Endometrial microvascular endothelial cells (primary cell): Measurements from ENCODE around the gene S100A14. TPM values are rescaled to one million over a fixed set of nuclear protein-coding genes. Genes with fewer than 3 reads are reported as not detected.

Experiments
- in situ Hi-C: cut with HindIII; loops from 2 replicates; pipeline ENCODE4 v1.10.0; 2017; ENCODE audit warnings: low sequenced_read_pairs, low pct_unique_long_range_greater_than_20kb; ENCODE audit errors: inconsistent ontology term
- total RNA-seq: library from RNA; depleted of rRNA; stranded (reverse); fragments of >200 nt; gene quantifications from one replicate; pipeline ENCODE4 v1.2.3, GENCODE V29; 2015; ENCODE audit errors: inconsistent ontology term

S100A14 gene
- total RNA-seq = not detected

- in situ Hi-C loops = no loop called here
These were observed at the start of gene S100A14 for GRCh38 chr1:153616144-153616916. TSS of gene S100A14 (minus strand) at chr1:153616325. CDS start at chr1:153615858, 467 bp downstream.

DNA sequence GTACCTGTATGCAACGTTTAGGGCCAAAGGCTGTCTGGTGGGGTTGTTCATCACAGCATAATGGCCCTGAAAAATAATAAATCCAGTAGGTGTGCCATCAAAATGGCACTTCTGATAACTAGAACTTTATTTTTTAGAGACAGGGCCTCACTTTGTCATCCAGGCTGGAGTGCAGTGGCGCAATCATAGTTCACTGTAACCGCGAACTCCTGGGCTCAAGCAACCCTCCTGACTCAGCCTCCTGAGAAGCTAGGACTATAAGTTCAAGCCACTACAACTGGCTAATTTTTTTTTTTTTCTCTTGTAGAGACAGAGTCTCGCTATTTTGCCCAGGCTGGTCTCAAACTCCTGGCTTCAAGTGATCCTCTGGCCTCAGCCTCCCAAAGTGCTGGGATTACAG, 47.1 kb upstream of the S100A14 start:
- in situ Hi-C loops = no loop called here

GRCh38 chr1:153662269-153662668, 46.1 kb upstream of the S100A14 start:
- in situ Hi-C loops = no loop called here

- in situ Hi-C loops = no loop called here
These were observed 45.1 kb upstream of the S100A14 start for GRCh38 chr1:153661111-153661708.

DNA sequence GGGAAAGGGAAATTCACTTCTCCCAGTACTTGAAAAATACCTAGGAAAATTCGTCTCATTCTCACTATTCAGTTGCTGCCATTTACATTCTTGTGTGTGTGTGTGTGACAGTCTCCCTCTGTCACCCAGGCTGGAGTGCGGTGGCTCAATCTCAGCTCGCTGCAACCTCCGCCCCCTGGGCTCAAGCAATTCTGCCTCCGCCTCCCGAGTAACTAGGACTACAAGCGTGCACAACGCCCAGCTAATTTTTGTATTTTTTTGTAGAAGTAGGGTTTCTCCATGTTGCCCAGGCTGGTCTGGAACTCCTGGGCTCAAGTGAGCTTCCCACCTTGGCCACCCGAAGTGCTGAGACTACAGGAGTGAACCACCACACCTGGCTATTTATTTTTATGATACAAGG, 43.5 kb upstream of the S100A14 start:
- in situ Hi-C loops = no loop called here

GRCh38 chr1:153659175-153659534, 43.0 kb upstream of the S100A14 start:
- in situ Hi-C loops = no loop called here

GRCh38 chr1:153658400-153659174, 42.5 kb upstream of the S100A14 start, which contains the start of gene SNAPIN:
TSS of gene SNAPIN (plus strand) at chr1:153658703. CDS start at chr1:153658744, 41 bp downstream.
- in situ Hi-C loops = no loop called here

- in situ Hi-C loops = no loop called here
These were observed 39.2 kb upstream of the S100A14 start for GRCh38 chr1:153655333-153655732.

DNA sequence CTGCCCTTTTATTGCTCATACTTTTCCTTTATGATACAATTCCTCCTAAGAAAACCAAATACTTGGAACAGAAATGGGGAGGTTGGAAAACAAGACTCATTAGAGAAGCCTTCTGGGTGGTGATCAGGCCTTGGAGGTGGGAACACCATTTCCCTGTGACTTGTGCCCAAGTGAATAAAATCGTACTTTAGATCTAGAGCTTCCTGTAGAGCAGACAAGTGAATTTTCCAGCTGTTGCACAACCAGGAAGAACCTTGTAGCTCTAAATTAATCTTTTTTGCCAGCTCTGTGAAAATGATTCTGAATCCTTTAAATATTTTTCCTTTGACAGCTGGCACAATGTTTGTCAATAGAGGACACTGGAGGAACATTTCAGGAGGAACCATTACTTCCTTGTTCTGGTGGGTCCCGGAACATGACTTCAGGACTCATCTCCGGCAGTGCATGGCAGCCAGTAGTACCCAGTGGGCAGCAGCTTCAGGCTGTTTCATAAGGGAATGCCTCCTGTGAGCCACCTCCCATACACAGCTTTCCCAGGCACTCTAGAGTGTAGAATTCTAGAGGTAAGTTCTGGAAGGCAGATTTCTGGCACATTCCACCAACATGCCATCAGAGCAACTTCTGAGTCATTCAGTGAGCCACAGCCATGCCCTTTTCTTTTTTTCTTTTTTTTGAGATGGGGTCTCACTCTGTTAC, 36.8 kb upstream of the S100A14 start:
- in situ Hi-C loops = no loop called here

DNA sequence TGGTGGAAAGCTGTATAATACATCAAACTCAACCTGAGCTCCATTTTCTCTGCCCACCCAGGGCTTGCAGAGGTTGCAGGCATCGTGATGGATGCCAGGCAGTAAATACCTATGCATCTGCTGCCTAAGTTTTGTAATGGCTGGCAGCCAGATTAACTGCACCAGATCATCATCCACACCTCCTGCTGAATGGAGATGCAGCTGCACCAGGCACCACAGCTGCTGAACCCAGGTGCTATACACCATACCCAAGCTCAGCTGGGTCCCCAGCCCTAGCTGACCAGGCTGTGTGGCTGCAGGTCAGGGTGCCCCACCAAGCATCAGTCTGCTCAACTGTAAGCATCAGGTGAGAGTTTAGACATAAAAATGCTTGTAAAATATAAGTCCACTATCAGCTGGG, 35.6 kb upstream of the S100A14 start:
- in situ Hi-C loops = no loop called here

- in situ Hi-C loops = no loop called here
These were observed 33.7 kb upstream of the S100A14 start for GRCh38 chr1:153649863-153650235.

GRCh38 chr1:153649137-153649862, 33.2 kb upstream of the S100A14 start:
- in situ Hi-C loops = no loop called here

GRCh38 chr1:153648000-153648643, 32.0 kb upstream of the S100A14 start:
- in situ Hi-C loops = no loop called here

DNA sequence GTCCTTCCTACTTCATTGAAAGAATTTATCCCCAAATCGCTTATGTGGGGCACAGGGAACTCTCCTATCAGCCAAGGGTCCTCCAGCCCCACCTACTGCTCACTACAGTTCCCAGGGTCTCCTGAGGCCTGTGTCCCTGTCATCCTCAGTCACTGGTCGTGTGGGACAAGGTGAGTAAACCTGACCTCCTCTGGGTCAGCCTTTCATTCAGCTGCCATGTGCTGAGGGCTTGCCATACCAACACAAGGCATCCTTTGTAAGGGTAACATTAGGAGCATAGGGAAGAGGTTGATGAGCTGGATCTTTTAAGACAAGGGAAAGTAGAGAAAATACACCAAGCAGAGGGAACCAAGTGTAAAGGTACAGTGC, 31.2 kb upstream of the S100A14 start:
- in situ Hi-C loops = no loop called here

- in situ Hi-C loops = no loop called here
These were observed 30.7 kb upstream of the S100A14 start for GRCh38 chr1:153646672-153647345.

DNA sequence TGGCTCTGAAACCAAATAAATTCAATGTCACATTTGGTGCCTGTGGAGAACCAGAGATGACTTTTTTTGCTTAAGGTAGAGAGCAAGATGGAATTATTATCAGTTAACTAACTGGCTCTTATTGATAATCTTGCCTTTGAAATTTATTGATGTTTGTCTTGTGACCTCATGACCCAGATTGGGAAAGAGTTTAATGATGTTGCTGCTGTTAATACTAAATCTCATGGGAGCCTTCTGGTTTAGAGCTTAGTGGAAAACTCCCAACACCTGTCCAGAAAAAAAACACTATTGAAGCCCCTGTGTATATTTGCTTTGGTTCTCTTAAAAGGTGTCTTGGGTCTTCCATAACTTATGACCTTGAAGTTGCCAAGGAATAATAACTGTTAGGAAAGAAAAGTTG, 27.7 kb upstream of the S100A14 start:
- in situ Hi-C loops = no loop called here

GRCh38 chr1:153643100-153643499, 27.0 kb upstream of the S100A14 start:
- in situ Hi-C loops = no loop called here

DNA sequence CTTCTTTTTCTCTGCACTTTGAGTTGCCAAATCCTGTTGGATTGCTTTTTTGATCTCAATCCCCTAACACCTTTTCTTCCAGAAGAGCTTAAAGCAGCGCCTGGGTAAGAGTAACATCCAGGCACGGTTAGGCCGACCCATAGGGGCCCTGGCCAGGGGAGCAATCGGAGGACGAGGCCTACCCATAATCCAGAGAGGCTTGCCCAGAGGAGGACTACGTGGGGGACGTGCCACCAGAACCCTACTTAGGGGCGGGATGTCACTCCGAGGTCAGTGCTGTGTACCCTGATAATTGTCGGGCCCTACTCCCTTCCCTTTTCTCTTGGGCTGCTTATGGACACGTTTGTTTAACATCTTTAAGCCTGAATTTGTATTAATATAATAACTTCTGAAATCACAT, 26.0 kb upstream of the S100A14 start:
- in situ Hi-C loops = no loop called here
